Measurements from ENCODE around the gene C2orf68. TPM values are rescaled to one million over a fixed set of nuclear protein-coding genes. Genes with fewer than 3 reads are reported as not detected.

The C2orf68 gene
- total RNA-seq, 6 experiments from 2014 or later = 7.6 to 22.7 (median 14.8) TPM

GRCh38 chr2:85590950-85591349, 20.9 kb downstream of the C2orf68 start:
- Histone ChIP-seq H3K36me3 (no peaks in the 10 kb centered on the region), H3K27ac (peak overlapping the region in 2 of 3 donors; percentile 53 to 65), H3K4me1 (peaks cover 0 to 48% (median 16%) of the 10 kb centered on the region in 4 donors), H3K27me3 (no peaks in the 10 kb centered on the region), H3K9me3 (no peaks in the 10 kb centered on the region), H3K4me3 (no peak overlapping the region)
- intact Hi-C loops (cut with DNase I) = no loop called here
- 67% methylated on average over 2 of the region's 2 CpGs for WGBS (ENCODE audit: insufficient coverage, low coverage, low lambda C conversion rate, missing lambda C conversion rate)
- no peak for ATAC-seq
- no peak for DNase-seq
- TF ChIP-seq CTCF (IDR thresholded peaks at IDR 0.05) (no peak), POLR2A (IDR thresholded peaks at IDR 0.05) (no peak)

- TF ChIP-seq CTCF (IDR thresholded peaks at IDR 0.05) = no peak
- no peak for TF ChIP-seq POLR2A (IDR thresholded peaks at IDR 0.05)
- WGBS (ENCODE audit: insufficient coverage, low coverage, low lambda C conversion rate, missing lambda C conversion rate) = 4% methylated on average over 6 of the region's 7 CpGs
- no peaks in the 10 kb centered on the region for H3K27me3 ChIP-seq
- intact Hi-C loops (cut with DNase I) = no loop called here
- ATAC-seq (peak; percentile 37 to 61 (median 54)), DNase-seq (peak in 2 of 3 donors; percentile 62 to 69)
- peak overlapping the region; percentile 53 to 68 (median 65) for H3K27ac ChIP-seq
- no peak overlapping the region for H3K4me3 ChIP-seq
- no peaks in the 10 kb centered on the region for H3K9me3 ChIP-seq
- no peaks in the 10 kb centered on the region for H3K36me3 ChIP-seq
- H3K4me1 ChIP-seq = peaks cover 2 to 54% (median 20%) of the 10 kb centered on the region in 4 donors
Observed at GRCh38 chr2:85589982-85590791, 21.7 kb downstream of the C2orf68 start.

GRCh38 chr2:85589181-85589580, 22.7 kb downstream of the C2orf68 start:
- Histone ChIP-seq H3K36me3 (no peaks in the 10 kb centered on the region), H3K4me1 (peaks cover 2 to 55% (median 18%) of the 10 kb centered on the region in 4 donors), H3K9me3 (no peaks in the 10 kb centered on the region), H3K27me3 (no peaks in the 10 kb centered on the region), H3K4me3 (no peak overlapping the region), H3K27ac (peak overlapping the region; percentile 48 to 68 (median 65))
- intact Hi-C loops (cut with DNase I) = no loop called here
- ATAC-seq (no peak), DNase-seq (no peak)
- TF ChIP-seq POLR2A (IDR thresholded peaks at IDR 0.05) = no peak
- no peak for TF ChIP-seq CTCF (IDR thresholded peaks at IDR 0.05)
- WGBS (ENCODE audit: insufficient coverage, low coverage, low lambda C conversion rate, missing lambda C conversion rate) = no CpG with 5 or more reads among the region's 4 CpGs

- Histone ChIP-seq H3K27ac (peak overlapping the region; percentile 48 to 68 (median 65)), H3K4me1 (peaks cover 2 to 58% (median 19%) of the 10 kb centered on the region in 4 donors), H3K36me3 (no peaks in the 10 kb centered on the region), H3K9me3 (no peaks in the 10 kb centered on the region), H3K4me3 (no peak overlapping the region), H3K27me3 (no peaks in the 10 kb centered on the region)
- no peak for TF ChIP-seq CTCF (IDR thresholded peaks at IDR 0.05)
- TF ChIP-seq POLR2A (IDR thresholded peaks at IDR 0.05) = no peak
- ATAC-seq (no peak), DNase-seq (no peak)
- intact Hi-C loops (cut with DNase I) = no loop called here
- WGBS (ENCODE audit: insufficient coverage, low coverage, low lambda C conversion rate, missing lambda C conversion rate) = 76% methylated on average over 4 of the region's 4 CpGs
Observed at GRCh38 chr2:85588645-85589044, 23.2 kb downstream of the C2orf68 start.

Measured in right lobe of liver (tissue), 6 donors.